Left hindlimb (tissue), 1 donor: ENCODE measurements around the gene OR1A1.
"Not testable (repeated sequence)": the region's sequence is repeated elsewhere in the genome, so short reads cannot be mapped to it uniquely, and the experiment has no call there.

ENCODE experiments used
- DNase-seq: peaks from one replicate; pipeline ENCODE4 v3.0.0-alpha.2; 2018

The OR1A1 gene, protein sequence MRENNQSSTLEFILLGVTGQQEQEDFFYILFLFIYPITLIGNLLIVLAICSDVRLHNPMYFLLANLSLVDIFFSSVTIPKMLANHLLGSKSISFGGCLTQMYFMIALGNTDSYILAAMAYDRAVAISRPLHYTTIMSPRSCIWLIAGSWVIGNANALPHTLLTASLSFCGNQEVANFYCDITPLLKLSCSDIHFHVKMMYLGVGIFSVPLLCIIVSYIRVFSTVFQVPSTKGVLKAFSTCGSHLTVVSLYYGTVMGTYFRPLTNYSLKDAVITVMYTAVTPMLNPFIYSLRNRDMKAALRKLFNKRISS

GRCh38 chr17:3207367-3207766 lies at the start of gene OR1A1:
TSS of gene OR1A1 (plus strand) at chr17:3207667. CDS start at chr17:3215621, 7,954 bp downstream.
- DNase-seq = no peak

GRCh38 chr17:3167574-3167973 lies 39.9 kb upstream of the OR1A1 start:
- DNase-seq = no peak

- no peak for DNase-seq
Observed at GRCh38 chr17:3189961-3190360, 17.5 kb upstream of the OR1A1 start.

- no peak for DNase-seq
Observed at GRCh38 chr17:3197219-3197618, 10.2 kb upstream of the OR1A1 start, which contains the start of gene OR1A2. TSS of gene OR1A2 (plus strand) at chr17:3197519. CDS start at chr17:3197519, 0 bp downstream.

- no peak for DNase-seq
Observed at GRCh38 chr17:3208484-3208883, 1.0 kb downstream of the OR1A1 start.

- no peak for DNase-seq
Observed at GRCh38 chr17:3213001-3213400, 5.5 kb downstream of the OR1A1 start.

GRCh38 chr17:3213587-3213986 lies 6.1 kb downstream of the OR1A1 start:
- no peak for DNase-seq

DNA sequence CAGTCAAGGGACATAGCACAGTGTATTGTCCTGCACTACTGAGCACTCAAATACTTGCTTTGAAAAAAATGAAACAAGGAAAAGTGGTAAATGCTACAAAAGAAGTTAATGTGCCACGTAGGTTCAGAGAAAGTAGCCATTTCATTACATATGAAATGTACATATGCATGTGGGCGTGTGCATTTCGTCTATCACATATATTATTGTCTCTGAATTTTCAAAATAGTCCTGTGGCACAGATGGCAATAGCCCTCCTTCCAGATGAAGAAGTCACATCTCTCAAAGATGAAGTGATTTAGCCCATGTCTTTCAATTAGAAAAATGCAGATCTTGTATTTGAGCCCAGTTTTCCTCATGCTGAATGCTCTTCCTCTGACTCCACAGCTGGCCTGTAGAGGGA lies 12.5 kb downstream of the OR1A1 start:
- not testable (repeated sequence) for DNase-seq

DNA sequence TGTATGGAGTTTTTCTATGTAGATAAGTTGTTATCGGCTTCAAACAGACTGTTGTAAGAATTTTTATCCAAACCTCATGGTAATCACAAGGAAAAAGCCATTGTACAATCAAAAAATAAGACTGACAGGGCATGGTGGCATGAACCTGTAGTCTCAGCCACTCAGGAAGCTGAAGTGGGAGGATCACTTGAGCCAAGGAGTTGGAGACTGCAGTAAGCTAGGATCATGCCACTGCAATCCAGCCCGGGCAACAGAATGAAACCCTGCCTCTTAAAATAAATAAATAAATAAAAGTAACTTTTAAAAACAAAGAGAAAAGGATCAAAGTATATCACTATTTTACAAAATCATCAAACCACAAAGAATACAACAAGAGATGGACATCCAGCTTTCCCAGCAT lies 14.4 kb downstream of the OR1A1 start:
- DNase-seq = no peak

DNA sequence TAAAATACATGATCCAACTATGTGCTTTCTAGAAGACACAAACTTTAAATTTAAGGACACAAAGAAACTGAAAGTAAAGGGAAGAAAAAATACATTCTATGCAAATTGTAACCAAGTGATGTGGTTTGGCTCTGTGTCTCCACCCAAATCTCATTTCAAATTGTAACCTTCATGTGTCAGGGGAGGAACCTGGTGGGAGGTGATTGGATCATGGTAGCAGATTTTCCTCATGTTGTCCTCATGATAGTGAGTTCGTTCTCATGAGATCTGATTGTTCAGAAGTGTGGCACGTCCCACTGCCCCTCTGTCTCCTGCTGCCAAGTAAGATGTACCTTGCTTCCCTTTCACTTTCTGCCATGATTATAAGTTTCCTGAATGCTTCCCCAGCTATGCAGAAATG lies 15.0 kb downstream of the OR1A1 start:
- DNase-seq = no peak

- not testable (repeated sequence) for DNase-seq
Observed at GRCh38 chr17:3224721-3225352, 17.4 kb downstream of the OR1A1 start.

GRCh38 chr17:3232300-3232699 lies 24.8 kb downstream of the OR1A1 start:
- not testable (repeated sequence) for DNase-seq

- not testable (repeated sequence) for DNase-seq
Observed at GRCh38 chr17:3238685-3239084, 31.2 kb downstream of the OR1A1 start.

- DNase-seq = not testable (repeated sequence)
Observed at GRCh38 chr17:3241044-3241443, 33.6 kb downstream of the OR1A1 start.

DNA sequence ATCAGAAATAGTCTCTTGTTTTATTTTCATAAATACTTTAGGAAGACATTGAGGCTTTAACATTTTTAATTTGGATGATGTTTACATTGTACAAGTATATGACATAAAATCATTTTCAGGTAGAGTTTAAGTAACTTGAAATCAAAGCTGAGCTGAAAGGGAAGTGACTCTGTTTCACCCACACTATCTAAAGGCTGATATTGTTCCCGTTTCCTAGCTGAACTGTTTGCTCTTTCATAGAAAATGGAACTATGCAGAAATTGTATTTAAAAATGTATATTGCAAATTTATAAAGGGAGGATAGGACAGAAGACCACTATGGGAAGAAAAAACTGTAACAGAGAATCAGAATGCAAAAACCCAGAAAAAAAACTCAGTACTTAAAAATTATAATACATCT lies 37.4 kb downstream of the OR1A1 start:
- not testable (repeated sequence) for DNase-seq

DNA sequence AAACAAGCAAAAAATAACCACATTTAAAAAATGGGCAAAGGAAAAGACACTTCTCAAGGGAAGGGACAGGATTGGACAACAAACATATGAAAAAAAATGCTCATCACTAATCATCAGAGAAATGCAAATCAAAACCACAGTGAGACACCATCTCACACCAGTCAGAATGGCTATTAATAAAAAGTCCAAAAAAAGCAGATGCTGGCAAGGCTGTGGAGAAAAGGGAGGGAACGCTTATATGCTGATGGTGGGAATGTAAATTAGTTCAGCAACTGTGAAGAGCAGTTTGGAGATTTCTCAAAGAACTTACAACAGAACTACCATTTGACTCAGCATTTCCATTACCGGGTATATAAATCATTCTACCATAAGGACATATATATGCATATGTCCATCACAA lies 41.5 kb downstream of the OR1A1 start:
- DNase-seq = not testable (repeated sequence)

DNA sequence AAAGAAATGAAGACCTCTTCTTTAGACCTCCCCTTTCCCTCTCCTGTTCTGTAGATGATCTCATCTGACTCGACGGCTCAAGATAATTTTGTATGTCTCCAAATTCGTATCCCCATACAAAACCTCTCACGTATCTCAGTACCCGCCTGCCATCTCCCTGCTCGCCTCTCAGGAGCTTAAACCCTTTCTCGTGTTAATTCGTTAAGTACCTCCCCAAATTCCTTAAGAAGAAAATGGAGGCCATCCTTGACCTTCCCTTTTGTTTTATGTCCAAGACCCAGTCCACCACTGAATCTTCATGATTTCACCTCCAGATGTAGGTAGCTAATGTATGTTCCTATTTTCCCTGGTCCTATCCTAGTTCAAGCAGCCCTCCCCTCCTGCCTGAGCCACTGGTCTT lies 49.1 kb downstream of the OR1A1 start:
- no peak for DNase-seq

DNA sequence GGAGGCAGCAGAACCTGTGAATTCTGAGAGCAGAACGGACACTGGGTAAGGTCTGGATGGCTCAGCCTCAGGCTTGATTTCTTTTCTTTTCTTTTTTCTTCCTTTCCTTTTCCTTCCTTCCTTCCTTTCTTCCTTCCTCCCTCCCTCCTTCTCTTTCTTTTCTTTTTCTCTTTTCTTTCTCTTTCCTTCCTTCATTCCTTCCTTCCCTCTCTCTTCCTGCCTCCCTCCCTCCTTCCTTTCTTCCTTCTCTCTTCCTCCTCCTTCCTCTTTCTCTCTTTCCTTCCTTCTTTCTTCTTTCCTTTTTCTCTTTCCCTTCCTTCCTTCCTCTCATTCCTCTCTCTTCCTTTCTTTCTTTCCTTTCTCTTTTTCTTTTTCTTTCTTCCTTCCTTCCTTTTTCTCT lies 52.7 kb downstream of the OR1A1 start:
- no peak for DNase-seq

DNA sequence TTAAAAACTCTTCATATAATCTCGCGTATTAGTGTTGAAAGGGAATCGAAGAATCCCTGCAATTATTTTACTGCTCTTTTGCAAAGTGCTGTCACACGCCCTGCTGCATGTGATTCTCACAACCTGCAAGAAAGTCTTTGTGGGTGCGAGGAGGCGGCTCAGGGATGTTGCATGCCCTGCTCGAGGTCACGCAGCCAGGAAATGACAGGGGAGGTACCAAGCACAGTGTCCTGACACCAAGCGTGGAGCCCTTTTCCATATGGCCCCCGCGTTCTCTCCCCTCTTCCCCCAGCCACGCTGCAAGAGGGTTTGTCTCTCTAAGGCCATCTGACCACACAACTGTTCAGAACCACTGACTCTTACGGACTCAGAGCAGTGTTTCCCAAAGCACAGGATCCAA lies 53.1 kb downstream of the OR1A1 start:
- DNase-seq = no peak
